DMS153 (cell line): ENCODE measurements around the gene GPR173.

ENCODE experiments used
- DNase-seq: peaks from one replicate; lab custom pipeline; 2025; lab: John Stamatoyannopoulos, UW

Gene GPR173

GRCh38 chrX:53048169-53049126, at the start of gene GPR173:
Gene GPR173, plus strand, starts transcription at chrX:53048789. Its CDS starts 27,833 bp downstream, at chrX:53076622.
- no peak for DNase-seq

- DNase-seq, result no peak
Measured at GRCh38 chrX:53000447-53001135, 48.0 kb upstream of the GPR173 start.

GRCh38 chrX:53001958-53002357, 46.6 kb upstream of the GPR173 start:
- no peak for DNase-seq

- DNase-seq, result no peak
Measured at GRCh38 chrX:53003111-53003510, 45.5 kb upstream of the GPR173 start.

GRCh38 chrX:53004038-53004437, 44.6 kb upstream of the GPR173 start:
- no peak for DNase-seq

- DNase-seq, result no peak
Measured at GRCh38 chrX:53004811-53005210, 43.8 kb upstream of the GPR173 start.

GRCh38 chrX:53005327-53005726, 43.3 kb upstream of the GPR173 start:
- no peak for DNase-seq

GRCh38 chrX:53009032-53009431, 39.6 kb upstream of the GPR173 start:
- no peak for DNase-seq

- no peak for DNase-seq
Measured at GRCh38 chrX:53013291-53013690, 35.3 kb upstream of the GPR173 start.

- DNase-seq, result no peak
Measured at GRCh38 chrX:53018627-53019026, 30.0 kb upstream of the GPR173 start.

GRCh38 chrX:53022381-53022780, 26.2 kb upstream of the GPR173 start:
- no peak for DNase-seq

GRCh38 chrX:53028678-53029077, 19.9 kb upstream of the GPR173 start:
- no peak for DNase-seq

- DNase-seq, result no peak
Measured at GRCh38 chrX:53031380-53031779, 17.2 kb upstream of the GPR173 start.

- no peak for DNase-seq
Measured at GRCh38 chrX:53036149-53036548, 12.4 kb upstream of the GPR173 start.

GRCh38 chrX:53039236-53039635, 9.4 kb upstream of the GPR173 start:
- no peak for DNase-seq

GRCh38 chrX:53044995-53045394, 3.6 kb upstream of the GPR173 start:
- no peak for DNase-seq

- no peak for DNase-seq
Measured at GRCh38 chrX:53047228-53047627, 1.4 kb upstream of the GPR173 start.

GRCh38 chrX:53049127-53049517, 533 bp downstream of the GPR173 start:
- no peak for DNase-seq

GRCh38 chrX:53050841-53051240, 2.3 kb downstream of the GPR173 start:
- no peak for DNase-seq

- DNase-seq, result no peak
Measured at GRCh38 chrX:53055244-53055849, 6.8 kb downstream of the GPR173 start.

GRCh38 chrX:53056292-53056691, 7.7 kb downstream of the GPR173 start:
- DNase-seq, result no peak

GRCh38 chrX:53065104-53065503, 16.5 kb downstream of the GPR173 start:
- DNase-seq, result no peak

- DNase-seq, result no peak
Measured at GRCh38 chrX:53071064-53071463, 22.5 kb downstream of the GPR173 start.
